Omental fat pad (tissue), 4 donors: ENCODE measurements around the gene IFNAR1. TPM values are rescaled to one million over a fixed set of nuclear protein-coding genes. Genes with fewer than 3 reads are reported as not detected.

ENCODE experiments used
- ATAC-seq: fragments of 150-250 bp; one replicate; pipeline ENCODE4 v1.9.1; 2016; ENCODE audit warnings: mild to moderate bottlenecking, moderate library complexity; ENCODE audit not compliant: low FRiP score
- DNase-seq: peaks from one replicate; pipeline ENCODE4 v3.0.0-alpha.2; 2019; ENCODE audit warnings: low spot score
- total RNA-seq, 4 donors: library from RNA; depleted of rRNA; stranded (reverse); fragments of >200 nt; gene quantifications; one replicate each; pipeline ENCODE4 v1.1.0, GENCODE V29; 2016
- TF ChIP-seq, protein P1 (sequence below), 3 donors: fragments of 450-650 bp; IDR thresholded peaks; one replicate each; pipeline ENCODE4 v1.5.1; 2016 to 2017; ENCODE audit warnings: antibody characterized with exemption in 3 of 3, mild to moderate bottlenecking in 3 of 3, moderate library complexity in 2 of 3

The IFNAR1 gene
- total RNA-seq, 4 donors from 2014 or later = 36.2 to 53.3 (median 42.4) TPM

DNA sequence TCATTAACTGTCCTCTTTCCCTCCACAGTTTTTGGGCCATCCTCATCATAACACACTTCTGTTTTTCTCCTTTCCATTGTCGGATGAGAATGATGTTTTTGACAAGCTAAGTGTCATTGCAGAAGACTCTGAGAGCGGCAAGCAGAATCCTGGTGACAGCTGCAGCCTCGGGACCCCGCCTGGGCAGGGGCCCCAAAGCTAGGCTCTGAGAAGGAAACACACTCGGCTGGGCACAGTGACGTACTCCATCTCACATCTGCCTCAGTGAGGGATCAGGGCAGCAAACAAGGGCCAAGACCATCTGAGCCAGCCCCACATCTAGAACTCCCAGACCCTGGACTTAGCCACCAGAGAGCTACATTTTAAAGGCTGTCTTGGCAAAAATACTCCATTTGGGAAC, 28.6 kb upstream of the IFNAR1 start:
- ATAC-seq = no peak

DNA sequence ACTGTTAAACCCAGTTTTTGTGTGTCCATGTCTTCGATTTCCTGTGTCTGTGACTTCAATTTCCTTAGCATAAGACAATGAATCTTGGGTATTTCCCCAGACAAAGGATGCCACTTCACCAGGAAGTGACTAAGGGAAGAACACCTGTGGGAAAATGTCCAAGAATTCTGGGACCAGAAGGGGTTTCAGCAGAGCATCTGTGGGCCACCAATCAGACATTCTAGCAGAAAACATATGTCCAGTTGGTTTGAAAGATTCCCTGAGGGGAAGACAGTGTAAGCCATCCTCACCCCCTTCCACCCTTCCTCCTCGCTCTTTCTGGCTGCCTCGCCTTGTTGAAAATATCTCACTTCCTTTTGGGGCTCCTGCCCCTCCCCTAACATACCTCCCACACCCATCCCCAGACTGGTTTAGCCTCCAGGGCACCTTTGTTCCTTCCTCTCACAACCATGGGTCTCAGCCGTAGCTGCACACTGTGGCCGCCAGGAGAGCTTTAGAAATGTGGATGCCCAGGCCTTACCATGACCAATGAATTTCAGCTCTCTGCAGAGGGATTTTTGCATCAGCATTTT, 25.5 kb upstream of the IFNAR1 start:
- DNase-seq (no peak), ATAC-seq (no peak)
- TF ChIP-seq, protein P1, sequence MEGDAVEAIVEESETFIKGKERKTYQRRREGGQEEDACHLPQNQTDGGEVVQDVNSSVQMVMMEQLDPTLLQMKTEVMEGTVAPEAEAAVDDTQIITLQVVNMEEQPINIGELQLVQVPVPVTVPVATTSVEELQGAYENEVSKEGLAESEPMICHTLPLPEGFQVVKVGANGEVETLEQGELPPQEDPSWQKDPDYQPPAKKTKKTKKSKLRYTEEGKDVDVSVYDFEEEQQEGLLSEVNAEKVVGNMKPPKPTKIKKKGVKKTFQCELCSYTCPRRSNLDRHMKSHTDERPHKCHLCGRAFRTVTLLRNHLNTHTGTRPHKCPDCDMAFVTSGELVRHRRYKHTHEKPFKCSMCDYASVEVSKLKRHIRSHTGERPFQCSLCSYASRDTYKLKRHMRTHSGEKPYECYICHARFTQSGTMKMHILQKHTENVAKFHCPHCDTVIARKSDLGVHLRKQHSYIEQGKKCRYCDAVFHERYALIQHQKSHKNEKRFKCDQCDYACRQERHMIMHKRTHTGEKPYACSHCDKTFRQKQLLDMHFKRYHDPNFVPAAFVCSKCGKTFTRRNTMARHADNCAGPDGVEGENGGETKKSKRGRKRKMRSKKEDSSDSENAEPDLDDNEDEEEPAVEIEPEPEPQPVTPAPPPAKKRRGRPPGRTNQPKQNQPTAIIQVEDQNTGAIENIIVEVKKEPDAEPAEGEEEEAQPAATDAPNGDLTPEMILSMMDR (IDR thresholded peaks at IDR 0.05) = no peak

More for the DNA sequence above, 28.6 kb upstream of the IFNAR1 start:
- DNase-seq = no peak
- TF ChIP-seq, protein P1 (IDR thresholded peaks at IDR 0.05) = no peak

DNA sequence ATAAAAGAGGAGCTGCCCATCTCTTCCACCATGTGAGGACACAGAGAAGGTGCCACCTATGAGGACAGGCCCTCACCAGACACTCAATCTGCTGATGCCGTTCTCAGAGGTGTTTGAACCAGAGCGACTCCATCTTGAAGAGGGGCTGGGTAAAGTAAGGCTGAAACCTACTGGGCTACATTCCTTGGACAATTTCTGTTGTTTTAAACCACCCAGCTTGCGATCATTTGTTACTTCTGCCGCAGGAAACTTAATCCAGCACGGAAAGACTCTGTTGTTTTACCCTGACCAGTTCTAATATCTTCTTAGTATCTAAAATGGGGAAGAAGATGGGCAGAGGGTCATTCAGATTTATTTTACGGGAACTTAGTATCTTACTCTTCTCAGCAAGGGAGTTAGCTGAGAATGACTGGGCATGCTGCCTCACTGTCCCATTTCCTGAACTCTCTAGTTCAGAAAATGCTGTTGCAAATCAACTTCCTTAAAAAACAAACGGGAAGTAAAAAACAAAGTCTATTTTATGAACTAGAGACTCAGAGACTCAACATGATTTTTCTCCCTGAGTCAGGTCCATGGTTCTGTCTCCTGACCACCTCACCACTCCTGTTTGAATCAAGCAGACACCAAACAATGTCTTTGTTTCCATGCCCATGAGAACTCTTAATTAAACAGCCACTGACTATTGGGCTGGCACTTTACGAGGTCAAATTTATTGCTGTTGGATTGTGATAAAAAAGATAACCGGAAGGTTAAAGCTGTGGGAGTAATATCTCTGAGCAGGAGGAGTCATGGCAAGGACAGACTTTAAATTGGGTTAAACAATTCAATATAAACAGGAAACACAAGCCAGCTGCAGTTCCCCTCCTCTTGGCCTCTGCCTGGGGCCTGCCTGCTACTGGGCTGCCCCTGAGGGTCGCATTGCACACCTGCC, 23.8 kb upstream of the IFNAR1 start:
- no peak for DNase-seq
- TF ChIP-seq, protein P1 (IDR thresholded peaks at IDR 0.05) = no peak
- ATAC-seq = no peak

DNA sequence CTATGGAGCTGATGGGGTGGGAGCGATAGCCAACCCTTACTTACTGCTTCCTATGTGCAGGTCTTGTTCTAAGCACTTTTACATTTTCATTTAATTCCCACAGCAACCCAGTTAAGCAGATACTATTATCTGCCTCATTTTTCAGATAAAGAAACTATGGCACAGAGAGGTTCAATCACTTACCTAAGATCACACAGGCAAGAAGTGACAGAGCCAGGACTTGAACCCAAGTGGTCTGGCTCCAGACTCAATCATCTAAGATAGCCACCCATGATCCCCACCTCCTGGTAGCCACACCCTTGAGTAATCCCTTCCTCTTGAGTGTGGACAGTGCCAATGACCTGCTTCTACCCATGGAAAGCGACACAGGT, 23.2 kb upstream of the IFNAR1 start:
- TF ChIP-seq, protein P1 (IDR thresholded peaks at IDR 0.05) = no peak
- DNase-seq = no peak
- no peak for ATAC-seq

DNA sequence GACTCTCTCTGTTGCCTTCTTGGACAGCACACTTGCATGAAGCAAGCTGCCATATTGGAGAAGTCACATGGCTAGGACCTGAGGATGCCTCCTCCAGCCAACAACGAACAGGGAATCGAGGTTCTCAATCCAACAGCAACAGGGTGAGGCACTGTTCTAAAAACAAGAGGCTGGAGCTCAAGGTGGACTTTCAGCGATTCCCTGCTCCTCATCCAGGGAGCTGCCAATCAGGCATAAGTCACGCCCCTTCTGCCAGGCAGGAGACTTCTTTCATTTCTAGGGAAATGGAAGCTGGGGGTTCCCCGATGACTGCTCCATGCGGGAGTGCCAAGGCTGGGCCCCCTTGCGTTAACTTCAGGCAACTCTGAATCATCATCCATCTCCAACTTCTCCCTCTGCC, 22.7 kb upstream of the IFNAR1 start:
- ATAC-seq = no peak
- no peak for DNase-seq
- TF ChIP-seq, protein P1 (IDR thresholded peaks at IDR 0.05) = no peak

DNA sequence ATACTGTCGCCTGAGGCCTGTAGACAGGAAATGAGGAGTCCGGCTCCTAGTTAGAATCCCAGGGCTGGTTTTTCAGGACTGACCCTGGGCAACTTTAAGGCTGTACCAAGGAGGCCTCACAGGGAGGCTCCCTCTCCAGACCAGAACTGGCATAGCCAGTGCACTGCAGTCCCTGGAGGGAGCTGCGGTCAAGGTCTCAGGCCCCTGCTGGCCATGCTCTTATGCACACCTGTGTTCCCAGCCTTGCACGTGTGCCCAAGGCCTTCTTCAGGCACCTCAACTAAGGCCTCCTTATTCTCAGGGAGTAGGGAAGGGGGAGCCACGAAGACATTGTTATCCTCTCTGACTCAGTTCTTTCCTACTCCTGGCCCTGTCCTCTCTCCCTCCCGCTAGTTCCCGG, 22.0 kb upstream of the IFNAR1 start:
- TF ChIP-seq, protein P1 (IDR thresholded peaks at IDR 0.05) = no peak
- ATAC-seq (no peak), DNase-seq (no peak)

DNA sequence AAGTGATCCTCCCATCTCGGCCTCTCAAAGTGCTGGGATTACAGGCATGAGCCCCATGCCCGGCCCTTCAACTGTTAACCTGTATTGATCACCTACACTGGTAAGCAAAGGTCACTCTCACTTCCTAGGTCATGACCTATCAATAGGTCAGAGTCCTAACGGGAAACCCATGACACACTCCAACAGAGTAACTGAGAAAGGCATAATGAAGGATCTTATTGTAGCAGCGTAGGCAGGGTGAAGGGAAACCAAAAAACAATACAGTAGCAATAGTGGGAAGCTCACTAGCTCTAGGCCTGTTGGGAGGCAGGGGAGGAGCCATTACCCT, 19.5 kb upstream of the IFNAR1 start:
- DNase-seq = no peak
- TF ChIP-seq, protein P1 (IDR thresholded peaks at IDR 0.05) = no peak
- no peak for ATAC-seq
